GM19099 (cell line): Measurements from ENCODE around the gene RLN1.
"Not testable (repeated sequence)": the region's sequence is repeated elsewhere in the genome, so short reads cannot be mapped to it uniquely, and the experiment has no call there.

Experiments
- POLR2A ChIP-seq: IDR thresholded peaks from 3 replicates; pipeline ENCODE4 v1.6.1; 2011; ENCODE audit warnings: low read depth; ENCODE audit not compliant: insufficient read length; ENCODE audit errors: extremely low read depth

Gene RLN1

GRCh38 chr9:5338992-5339981 lies at the start of gene RLN1:
RLN1 (minus strand) TSS chr9:5339876; CDS start chr9:5339746, 130 bp downstream.
- TF ChIP-seq POLR2A: not testable (repeated sequence)

GRCh38 chr9:5389109-5389732 lies 49.5 kb upstream of the RLN1 start:
- TF ChIP-seq POLR2A: no peak

GRCh38 chr9:5388026-5388819 lies 48.5 kb upstream of the RLN1 start:
- TF ChIP-seq POLR2A: no peak

GRCh38 chr9:5384436-5384835 lies 44.8 kb upstream of the RLN1 start:
- no peak for TF ChIP-seq POLR2A

- TF ChIP-seq POLR2A: no peak
Measured at GRCh38 chr9:5382479-5382878, 42.8 kb upstream of the RLN1 start.

GRCh38 chr9:5375790-5376477 lies 36.3 kb upstream of the RLN1 start:
- TF ChIP-seq POLR2A: no peak

GRCh38 chr9:5375091-5375490 lies 35.4 kb upstream of the RLN1 start:
- TF ChIP-seq POLR2A: no peak

- TF ChIP-seq POLR2A: no peak
Measured at GRCh38 chr9:5364294-5365024, 24.8 kb upstream of the RLN1 start.

GRCh38 chr9:5361326-5362010 lies 21.8 kb upstream of the RLN1 start:
- no peak for TF ChIP-seq POLR2A

- no peak for TF ChIP-seq POLR2A
Measured at GRCh38 chr9:5360341-5360740, 20.7 kb upstream of the RLN1 start.

- TF ChIP-seq POLR2A: no peak
Measured at GRCh38 chr9:5357431-5358105, 17.9 kb upstream of the RLN1 start.

- TF ChIP-seq POLR2A: no peak
Measured at GRCh38 chr9:5355817-5356216, 16.1 kb upstream of the RLN1 start.

- no peak for TF ChIP-seq POLR2A
Measured at GRCh38 chr9:5355226-5355625, 15.6 kb upstream of the RLN1 start.

- TF ChIP-seq POLR2A: no peak
Measured at GRCh38 chr9:5354184-5354583, 14.5 kb upstream of the RLN1 start.
